G401 (cell line): ENCODE data around the gene CASQ2. TPM values are rescaled to one million over a fixed set of nuclear protein-coding genes. Genes with fewer than 3 reads are reported as not detected.

Source experiments
- DNase-seq: peaks from one replicate; pipeline ENCODE4 v3.0.0-alpha.2; 2015; ENCODE audit warnings: low spot score
- in situ Hi-C: cut with HindIII; loops from 2 replicates; pipeline ENCODE4 v1.10.0; 2016; ENCODE audit warnings: low sequenced_read_pairs, mixed read lengths
- total RNA-seq: library from RNA; depleted of rRNA; stranded (reverse); fragments of >200 nt; shearing (Covaris generic); gene quantifications from 2 replicates; pipeline ENCODE4 v1.2.3, GENCODE V29; 2014; rRNA removed

Gene CASQ2
- total RNA-seq, 1 experiment from 2014 or later: not detected

- DNase-seq: no peak
Observed at GRCh38 chr1:115652236-115652788, 116.2 kb downstream of the CASQ2 start.

GRCh38 chr1:115651391-115651790 is 117.1 kb downstream of the CASQ2 start:
- in situ Hi-C loops: no loop called here

More at GRCh38 chr1:115652236-115652788, 116.2 kb downstream of the CASQ2 start:
- in situ Hi-C loops: no loop called here

GRCh38 chr1:115650961-115651360 is 117.6 kb downstream of the CASQ2 start:
- DNase-seq: no peak
- in situ Hi-C loops: no loop called here

More at GRCh38 chr1:115651391-115651790, 117.1 kb downstream of the CASQ2 start:
- no peak for DNase-seq

Other genes with a start within 250 kb of the CASQ2 start
- 1.5 and 2.3 TPM in 2 replicates for gene VANGL1, start 126.7 kb downstream of the CASQ2 start, total RNA-seq
- not detected in 2 replicates for gene NHLH2, start 72.4 kb upstream of the CASQ2 start, total RNA-seq
- gene SLC22A15, start 207.8 kb upstream of the CASQ2 start, total RNA-seq: not detected in 2 replicates